Posterior vena cava (tissue), 2 donors: Measurements from ENCODE around the gene ACSF2. TPM values are rescaled to one million over a fixed set of nuclear protein-coding genes. Genes with fewer than 3 reads are reported as not detected.
"Not testable (repeated sequence)": the region's sequence is repeated elsewhere in the genome, so short reads cannot be mapped to it uniquely, and the experiment has no call there.

Experiments used
- DNase-seq: peaks from one replicate; pipeline ENCODE4 v3.0.0-alpha.2; 2020; ENCODE audit warnings: low spot score
- intact Hi-C, 2 donors: fragments of 100-400 bp; cut with DNase I; formaldehyde crosslinking; loops; one replicate each; pipeline versions ENCODE4 v1.14.1 to v1.14.2; 2022 to 2023
- long read RNA-seq, 2 donors: library from polyadenylated mRNA; unstranded; transcript quantifications; one replicate each; pipeline ENCODE4 v2.0.0, GENCODE V29; 2020 to 2021
- total RNA-seq, 2 donors: library from RNA; stranded (reverse); fragmentation: NEBNext Ultra II Directional; extraction: Animal tissue kit (Norgen Biotek cat#: 25700); gene quantifications; one replicate each; pipeline ENCODE4 v1.2.1, GENCODE V29; 2021
- donor health status: DM: yes; HTN: yes; CAD: no.
- donor health status: DM: yes; HTN: yes; CAD: no.

ACSF2 gene, protein sequence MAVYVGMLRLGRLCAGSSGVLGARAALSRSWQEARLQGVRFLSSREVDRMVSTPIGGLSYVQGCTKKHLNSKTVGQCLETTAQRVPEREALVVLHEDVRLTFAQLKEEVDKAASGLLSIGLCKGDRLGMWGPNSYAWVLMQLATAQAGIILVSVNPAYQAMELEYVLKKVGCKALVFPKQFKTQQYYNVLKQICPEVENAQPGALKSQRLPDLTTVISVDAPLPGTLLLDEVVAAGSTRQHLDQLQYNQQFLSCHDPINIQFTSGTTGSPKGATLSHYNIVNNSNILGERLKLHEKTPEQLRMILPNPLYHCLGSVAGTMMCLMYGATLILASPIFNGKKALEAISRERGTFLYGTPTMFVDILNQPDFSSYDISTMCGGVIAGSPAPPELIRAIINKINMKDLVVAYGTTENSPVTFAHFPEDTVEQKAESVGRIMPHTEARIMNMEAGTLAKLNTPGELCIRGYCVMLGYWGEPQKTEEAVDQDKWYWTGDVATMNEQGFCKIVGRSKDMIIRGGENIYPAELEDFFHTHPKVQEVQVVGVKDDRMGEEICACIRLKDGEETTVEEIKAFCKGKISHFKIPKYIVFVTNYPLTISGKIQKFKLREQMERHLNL
- total RNA-seq, result 10 to 100 TPM; 13.9 to 14.9 TPM
- long read RNA-seq, donor 1, partial matches to known transcripts, result 1 of 3 reads
- long read RNA-seq, donor 1, other reads (novel, unspliced or antisense), result 1 of 3 reads
- long read RNA-seq, donor 2, transcript ACSF2-201 (16 exons, 2,235 nt), result major isoform, 10 of 20 reads
- long read RNA-seq, donor 2, partial matches to known transcripts, result 6 of 20 reads
- long read RNA-seq, donor 2, other reads (novel, unspliced or antisense), result 4 of 20 reads

DNA sequence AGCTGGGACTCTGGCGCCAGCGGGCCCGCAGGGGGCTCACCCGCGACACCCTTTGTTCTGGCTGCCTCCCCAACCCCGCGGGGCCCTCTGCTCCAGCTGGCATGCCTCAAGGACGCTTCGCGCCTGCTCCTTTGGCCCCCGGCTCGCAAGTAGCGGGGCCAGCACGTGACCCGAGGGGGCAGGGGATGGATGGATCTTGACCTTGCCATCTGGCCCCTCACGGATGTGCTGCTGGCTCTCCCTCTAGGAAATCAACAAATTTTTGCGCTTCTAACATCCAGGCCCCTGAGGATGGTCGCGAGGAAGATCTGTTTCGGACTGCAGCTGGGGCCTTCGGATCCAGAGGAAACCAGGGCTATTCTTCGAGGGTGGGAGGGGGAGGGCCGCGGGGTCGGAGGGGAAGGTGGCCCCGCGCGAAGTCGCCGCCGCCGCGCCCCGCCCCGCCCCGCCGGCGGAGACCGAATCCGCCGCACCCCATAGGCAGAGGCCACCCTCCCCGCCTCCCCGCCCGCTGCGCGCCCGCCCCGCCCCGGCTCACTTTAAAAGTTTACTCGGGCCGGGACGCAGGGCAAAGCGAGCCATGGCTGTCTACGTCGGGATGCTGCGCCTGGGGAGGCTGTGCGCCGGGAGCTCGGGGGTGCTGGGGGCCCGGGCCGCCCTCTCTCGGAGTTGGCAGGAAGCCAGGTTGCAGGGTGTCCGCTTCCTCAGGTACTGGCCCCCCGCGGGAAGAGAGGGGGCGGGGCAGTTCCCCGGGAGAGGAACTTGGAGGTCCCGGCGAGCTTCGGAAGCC lies at the start of gene ACSF2:
ACSF2 (plus strand) TSS at position 537 of the 790 bp plus-strand sequence; CDS start at position 581, 44 bp downstream.
- peak; percentile 91 for DNase-seq
- intact Hi-C loops, result no loop called here

GRCh38 chr17:50379351-50380132 lies 46.5 kb upstream of the ACSF2 start:
- intact Hi-C loops, result no loop called here
- DNase-seq, result no peak

- intact Hi-C loops, result no loop called here
- DNase-seq, result peak; percentile 77
These were observed 45.4 kb upstream of the ACSF2 start for GRCh38 chr17:50380369-50381259.

GRCh38 chr17:50381260-50381815 lies 44.7 kb upstream of the ACSF2 start:
- intact Hi-C loops, result no loop called here
- peak; percentile 26 for DNase-seq

GRCh38 chr17:50381920-50382319 lies 44.1 kb upstream of the ACSF2 start:
- DNase-seq, result no peak
- intact Hi-C loops, result no loop called here

DNA sequence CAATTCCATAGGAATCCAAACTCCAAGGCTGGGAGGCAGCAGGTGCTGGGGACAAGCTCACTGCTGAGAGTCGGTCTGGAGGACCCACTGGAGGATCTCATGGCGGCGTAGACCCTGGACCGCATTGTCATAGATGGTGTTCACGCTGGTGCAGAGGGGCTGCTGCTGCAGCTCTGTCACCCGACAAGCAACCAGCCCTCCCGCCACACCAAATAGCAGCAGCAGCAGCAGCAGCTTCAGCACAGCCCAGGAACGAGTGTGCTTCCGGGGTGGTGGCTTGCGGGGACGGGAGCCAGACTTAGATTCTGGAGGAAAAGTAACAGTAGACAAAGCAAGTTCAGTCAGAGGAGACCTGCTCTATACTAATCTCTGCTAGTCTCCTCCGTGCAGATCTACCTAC lies 43.1 kb upstream of the ACSF2 start:
- DNase-seq, result peak; percentile 74
- intact Hi-C loops, result no loop called here

- no peak for DNase-seq
- intact Hi-C loops, result no loop called here
These were observed 39.5 kb upstream of the ACSF2 start for GRCh38 chr17:50386510-50386909.

DNA sequence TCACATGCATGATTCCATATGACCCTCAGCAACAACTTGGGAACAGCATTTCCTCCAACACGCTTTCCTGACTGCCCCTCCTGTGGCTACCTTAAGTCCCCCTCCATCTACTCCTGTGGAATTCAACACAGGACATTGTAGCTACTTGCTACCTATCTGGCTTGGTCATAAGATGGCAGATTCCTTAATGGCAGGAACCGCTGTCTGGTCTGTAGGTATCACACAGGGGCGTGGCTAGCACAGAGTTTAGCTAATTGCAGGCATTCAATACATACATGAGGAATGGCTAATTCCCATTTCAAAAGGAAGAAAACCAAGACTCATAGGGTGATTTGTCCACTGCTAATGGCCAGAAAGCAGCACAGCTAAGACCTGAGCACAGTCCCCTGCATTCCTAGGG lies 37.3 kb upstream of the ACSF2 start:
- intact Hi-C loops, result no loop called here
- DNase-seq, result no peak

GRCh38 chr17:50389534-50389933 lies 36.5 kb upstream of the ACSF2 start:
- no peak for DNase-seq
- intact Hi-C loops, result no loop called here

GRCh38 chr17:50392621-50393020 lies 33.4 kb upstream of the ACSF2 start:
- intact Hi-C loops, result no loop called here
- DNase-seq, result no peak

- intact Hi-C loops, result no loop called here
- no peak for DNase-seq
These were observed 32.3 kb upstream of the ACSF2 start for GRCh38 chr17:50393700-50394099.

DNA sequence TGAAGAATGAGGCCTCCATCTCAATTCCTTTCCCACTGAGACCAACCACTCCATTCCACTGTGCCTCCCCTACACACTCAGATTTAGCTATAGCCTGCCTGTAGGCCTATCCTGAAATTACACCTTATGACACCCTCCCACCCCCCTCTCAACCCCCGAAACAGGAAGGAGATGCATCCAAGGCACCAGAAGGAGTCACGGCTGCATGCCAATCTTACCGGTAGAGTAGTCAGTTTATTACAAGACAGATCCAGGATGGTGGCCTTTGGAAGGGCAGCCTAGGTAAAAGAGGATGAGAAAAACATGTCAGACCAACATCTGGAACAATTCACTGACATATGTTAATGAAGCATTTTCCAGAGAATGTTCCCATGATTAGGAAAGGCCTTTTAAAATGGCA lies 31.3 kb upstream of the ACSF2 start:
- intact Hi-C loops, result no loop called here
- DNase-seq, result no peak

DNA sequence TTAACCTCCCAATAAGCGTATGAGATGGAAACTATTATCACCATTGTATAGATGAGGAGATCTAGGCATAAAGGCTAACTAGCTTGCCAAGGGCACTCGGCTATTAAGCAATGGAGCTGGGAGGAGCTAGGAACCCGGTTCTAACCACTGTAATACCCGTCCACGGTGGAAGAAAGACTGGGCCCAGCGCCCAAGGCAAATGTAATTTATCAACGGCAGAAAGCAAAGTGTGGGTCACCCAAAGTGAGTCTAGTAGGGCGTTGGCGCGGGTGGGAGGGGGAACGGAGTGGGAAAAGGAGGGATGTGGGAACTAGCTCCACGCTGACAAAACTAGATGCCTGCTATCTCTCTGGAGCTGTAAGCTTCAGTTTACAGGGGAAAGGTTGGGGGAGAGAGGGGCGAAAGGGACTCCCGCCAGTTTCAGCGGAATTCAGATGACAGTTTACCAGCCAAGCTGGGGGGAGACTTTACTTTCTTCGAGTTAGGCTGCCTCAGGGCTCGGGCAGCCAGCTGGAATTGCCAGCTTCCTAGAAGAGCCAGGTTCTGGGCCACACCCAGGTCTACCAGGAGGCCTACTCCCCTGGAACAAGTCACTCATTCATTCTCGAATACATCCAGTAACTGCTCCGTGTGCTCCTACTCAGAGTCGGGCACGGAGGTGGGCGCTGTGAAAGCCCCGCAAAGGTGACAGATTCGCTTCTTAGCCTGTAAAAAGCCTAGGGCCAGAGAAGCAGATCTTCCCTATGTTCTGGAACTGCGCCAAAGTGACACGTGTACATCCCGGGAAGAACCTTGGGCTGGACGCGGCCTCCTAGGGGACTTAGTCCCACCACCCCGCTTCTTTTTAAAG lies 29.5 kb upstream of the ACSF2 start:
- DNase-seq, result peak; percentile 89
- intact Hi-C loops, result no loop called here

- intact Hi-C loops, result no loop called here
These were observed 28.7 kb upstream of the ACSF2 start, which contains the start of gene LRRC59 for GRCh38 chr17:50397111-50397918. Gene LRRC59 (minus strand): TSS chr17:50397523. CDS start chr17:50397317, 206 bp downstream.

DNA sequence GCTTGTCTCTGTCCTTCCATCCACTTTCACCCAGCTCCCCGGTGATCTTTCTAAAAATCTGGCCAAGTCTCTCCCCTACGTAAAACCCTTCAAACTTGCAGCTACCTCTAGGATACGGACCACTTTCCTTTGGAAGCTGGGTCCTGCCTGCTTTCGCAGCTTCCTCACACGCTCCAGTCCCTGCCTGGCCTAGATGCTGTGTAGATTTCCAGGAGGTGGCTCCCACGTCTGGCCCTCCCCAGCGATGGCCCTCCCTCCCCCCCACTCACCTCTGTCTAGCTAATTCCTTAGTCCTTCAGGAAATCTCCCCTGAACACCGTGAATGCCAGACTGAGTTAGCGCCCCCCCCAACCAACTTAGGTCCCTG lies 28.1 kb upstream of the ACSF2 start:
- DNase-seq, result no peak
- intact Hi-C loops, result no loop called here

More at GRCh38 chr17:50397111-50397918, 28.7 kb upstream of the ACSF2 start, which contains the start of gene LRRC59:
- peak; percentile 98 for DNase-seq

DNA sequence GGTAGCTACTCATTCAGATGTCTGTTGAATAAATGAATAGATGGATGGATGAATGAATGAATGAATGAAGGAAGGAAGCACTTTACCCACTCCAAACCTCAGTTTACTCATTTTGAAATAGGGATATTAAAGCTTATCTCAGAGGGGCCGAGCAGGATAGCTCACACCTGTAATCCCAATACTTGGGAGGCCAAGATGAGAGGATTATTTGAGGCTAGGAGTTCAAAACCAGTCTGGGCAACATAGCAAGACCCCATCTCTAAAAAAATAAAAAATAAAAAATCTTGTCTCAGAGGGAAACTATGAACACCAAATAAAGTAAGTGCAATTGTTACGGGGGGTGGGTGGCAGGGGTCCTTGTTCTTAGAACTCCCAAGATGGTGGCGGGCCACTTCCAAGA lies 27.3 kb upstream of the ACSF2 start:
- intact Hi-C loops, DNase-seq: not testable (repeated sequence)
